Suppressor macrophage treated with lipopolysaccharide for 1 hour (primary cell): ENCODE measurements around the gene FABP6.
"Not testable (repeated sequence)": the region's sequence is repeated elsewhere in the genome, so short reads cannot be mapped to it uniquely, and the experiment has no call there.

ENCODE experiments used
- DNase-seq, 3 donors: peaks; one replicate each; pipeline ENCODE4 v3.0.0-alpha.2; 2020 to 2022

The FABP6 gene, protein sequence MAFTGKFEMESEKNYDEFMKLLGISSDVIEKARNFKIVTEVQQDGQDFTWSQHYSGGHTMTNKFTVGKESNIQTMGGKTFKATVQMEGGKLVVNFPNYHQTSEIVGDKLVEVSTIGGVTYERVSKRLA

GRCh38 chr5:160229190-160229742 is at the start of gene FABP6:
Gene FABP6, plus strand, starts transcription at chr5:160229506. Its CDS starts 52 bp downstream, at chr5:160229558.
- peak in 2 of 3 donors; percentile 16 to 22 for DNase-seq

- no peak for DNase-seq
Measured at GRCh38 chr5:160180931-160181330, 48.4 kb upstream of the FABP6 start.

- DNase-seq = no peak
Measured at GRCh38 chr5:160181965-160182622, 47.2 kb upstream of the FABP6 start.

DNA sequence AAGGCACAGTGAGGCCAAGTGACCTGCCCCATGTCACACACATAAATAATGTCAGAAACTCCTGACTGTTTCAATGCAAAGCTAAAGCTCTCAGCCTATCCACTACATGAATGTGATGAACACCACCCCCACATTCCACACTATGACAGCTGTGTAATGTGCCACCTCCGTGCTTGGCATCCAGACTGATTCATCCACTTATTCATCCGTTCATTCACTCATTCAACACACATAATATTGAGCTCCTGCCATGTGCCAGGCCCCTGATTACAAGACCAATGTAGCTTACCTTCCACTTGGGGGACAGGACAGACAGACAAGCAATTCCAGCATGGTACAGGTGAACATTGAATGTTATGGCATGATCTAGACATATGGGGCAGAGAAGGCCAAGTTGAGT is 46.2 kb upstream of the FABP6 start:
- no peak for DNase-seq

- peak; percentile 48 to 75 (median 71) for DNase-seq
Measured at GRCh38 chr5:160185626-160186360, 43.5 kb upstream of the FABP6 start.

DNA sequence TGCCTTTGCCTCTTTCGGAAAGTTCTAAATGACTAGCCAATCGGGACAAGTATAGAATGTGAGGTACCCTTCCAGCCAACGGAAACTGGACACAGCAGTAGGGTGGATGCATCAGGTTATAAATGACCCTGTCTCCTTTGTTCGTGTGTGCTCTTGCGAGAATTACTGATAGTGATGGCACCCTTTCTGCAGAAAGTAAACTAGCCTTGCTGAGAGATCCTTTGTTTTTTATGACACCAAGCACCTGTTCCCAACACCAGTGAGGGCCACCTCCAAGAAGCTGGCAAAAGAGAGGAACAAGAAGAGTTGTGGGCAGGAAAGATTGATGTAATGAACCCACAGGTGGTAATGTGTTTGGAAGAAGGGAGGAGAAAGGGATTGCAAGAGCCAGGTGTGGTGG is 42.8 kb upstream of the FABP6 start:
- no peak for DNase-seq

GRCh38 chr5:160187091-160187490 is 42.2 kb upstream of the FABP6 start:
- DNase-seq = no peak

GRCh38 chr5:160188141-160189015 is 40.9 kb upstream of the FABP6 start:
- DNase-seq = peak; percentile 17 to 40 (median 24)

- DNase-seq = no peak
Measured at GRCh38 chr5:160192424-160192823, 36.9 kb upstream of the FABP6 start.

GRCh38 chr5:160193076-160193475 is 36.2 kb upstream of the FABP6 start:
- DNase-seq = not testable (repeated sequence)

DNA sequence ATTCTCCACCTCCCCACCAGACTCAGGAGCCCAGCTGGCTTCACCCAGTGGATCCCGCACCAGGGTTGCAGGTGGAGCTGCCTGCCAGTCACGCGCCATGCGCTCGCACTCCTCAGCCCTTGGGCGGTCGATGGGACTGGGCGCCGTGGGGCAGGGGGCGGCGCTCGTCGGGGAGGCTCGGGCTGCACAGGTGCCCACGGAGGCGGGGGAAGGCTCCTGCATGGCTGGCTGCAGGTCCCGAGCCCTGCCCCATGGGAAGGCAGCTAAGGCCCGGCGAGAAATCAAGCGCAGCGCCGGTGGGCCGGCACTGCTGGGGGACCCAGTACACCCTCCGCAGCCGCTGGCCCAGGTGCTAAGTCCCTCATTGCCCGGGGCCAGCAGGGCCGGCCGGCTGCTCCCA is 35.5 kb upstream of the FABP6 start:
- DNase-seq = not testable (repeated sequence)

DNA sequence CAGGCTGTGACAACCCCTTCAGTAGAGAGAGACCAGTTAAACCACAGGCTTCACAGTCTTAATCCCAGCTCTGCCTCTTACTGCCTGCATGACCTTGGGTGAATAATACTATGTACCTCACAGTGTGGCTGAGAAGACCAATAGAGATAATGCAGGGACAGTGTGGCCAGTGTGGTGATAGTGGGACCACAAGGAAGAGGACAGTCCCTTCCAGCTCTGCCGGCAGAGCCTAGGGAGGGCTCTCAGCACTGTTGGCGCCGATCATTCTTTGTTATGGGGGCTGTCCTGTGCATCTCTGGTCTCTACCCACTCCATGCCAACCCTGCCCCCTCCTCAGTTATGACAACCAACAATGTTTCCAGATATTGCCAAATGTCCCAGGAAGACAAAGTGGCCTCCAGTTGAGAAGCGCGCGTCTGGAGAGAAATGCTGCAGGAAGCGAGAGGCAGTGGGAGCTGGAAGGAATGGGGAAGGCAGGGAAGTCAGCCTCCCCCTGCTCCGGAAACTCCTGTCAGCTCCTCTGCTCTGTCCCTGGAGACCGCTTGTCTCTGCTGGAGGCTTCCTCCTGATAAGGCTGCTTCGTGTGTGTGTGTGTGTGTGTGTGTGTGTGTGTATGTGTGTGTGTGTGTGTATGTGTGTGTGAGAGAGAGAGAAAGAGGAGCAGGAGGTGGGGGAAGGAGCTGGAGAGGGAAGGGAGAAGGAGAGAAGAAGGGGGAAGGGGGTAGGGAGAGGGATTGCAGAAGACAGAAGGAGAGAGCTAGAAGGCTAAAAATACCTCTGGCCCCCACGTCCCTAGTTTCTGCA is 31.8 kb upstream of the FABP6 start:
- DNase-seq = peak in 2 of 3 donors; percentile 14 to 22

DNA sequence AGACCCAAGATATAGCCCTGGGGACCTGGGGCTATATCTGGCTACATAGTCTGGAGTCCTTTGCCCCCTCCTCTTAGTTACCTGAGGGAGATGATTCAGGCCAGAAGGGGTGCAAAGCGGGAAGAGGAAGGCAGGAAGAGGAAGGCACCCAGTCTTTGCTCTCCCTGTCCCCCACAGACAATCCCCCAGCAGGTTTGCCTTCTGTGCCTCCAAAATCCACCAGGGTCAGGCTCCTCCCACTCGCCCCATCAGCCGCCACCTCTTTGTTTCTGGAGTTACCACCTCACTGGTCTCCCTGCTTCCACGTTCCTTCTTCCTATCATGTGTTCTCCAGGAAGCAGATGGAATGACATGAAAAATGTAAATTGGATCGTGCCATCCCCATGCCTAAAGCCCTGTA is 31.2 kb upstream of the FABP6 start:
- DNase-seq = no peak

GRCh38 chr5:160198841-160199409 is 30.4 kb upstream of the FABP6 start:
- no peak for DNase-seq

GRCh38 chr5:160199410-160199911 is 29.8 kb upstream of the FABP6 start:
- peak; percentile 70 to 92 (median 79) for DNase-seq

- DNase-seq = no peak
Measured at GRCh38 chr5:160207061-160207460, 22.2 kb upstream of the FABP6 start.

DNA sequence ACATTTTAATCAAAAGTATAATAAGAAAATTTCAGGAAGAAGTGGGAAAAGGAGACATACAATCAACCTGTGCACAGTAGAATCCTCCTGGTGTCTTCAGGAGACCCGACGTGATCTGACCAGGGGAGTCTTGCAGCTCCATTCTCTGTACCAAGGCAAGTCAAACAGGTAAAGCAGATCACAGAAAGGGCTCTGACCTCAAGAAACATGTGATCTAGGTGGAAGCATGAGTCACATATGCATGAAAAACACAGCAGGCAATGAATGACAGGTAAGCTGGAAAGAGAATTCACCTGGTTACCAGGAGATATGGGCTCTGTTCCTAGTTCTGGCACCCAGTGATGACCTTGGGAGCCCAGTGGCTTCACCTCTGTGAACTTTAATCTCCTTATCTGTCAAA is 19.4 kb upstream of the FABP6 start:
- no peak for DNase-seq

- no peak for DNase-seq
Measured at GRCh38 chr5:160210606-160211005, 18.7 kb upstream of the FABP6 start.

DNA sequence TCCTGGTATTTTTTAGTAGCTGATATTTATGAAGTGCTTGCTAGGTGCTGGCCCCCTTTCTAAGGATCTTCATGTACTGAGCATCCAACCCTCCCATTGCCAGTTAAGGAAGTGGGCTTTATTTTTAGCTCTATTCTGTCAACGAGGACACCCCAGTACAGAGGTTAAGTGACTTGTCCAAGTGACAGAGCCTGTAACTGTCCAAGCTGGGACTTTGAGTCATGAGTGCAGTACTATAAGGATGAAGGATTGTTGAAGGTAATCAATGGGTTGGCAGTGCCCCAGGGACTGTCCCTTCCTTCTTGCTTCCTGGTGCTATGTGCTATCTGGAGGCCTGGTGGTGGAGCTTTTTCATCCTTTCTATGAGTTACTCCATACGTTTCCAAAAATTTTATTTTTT is 18.0 kb upstream of the FABP6 start:
- no peak for DNase-seq

DNA sequence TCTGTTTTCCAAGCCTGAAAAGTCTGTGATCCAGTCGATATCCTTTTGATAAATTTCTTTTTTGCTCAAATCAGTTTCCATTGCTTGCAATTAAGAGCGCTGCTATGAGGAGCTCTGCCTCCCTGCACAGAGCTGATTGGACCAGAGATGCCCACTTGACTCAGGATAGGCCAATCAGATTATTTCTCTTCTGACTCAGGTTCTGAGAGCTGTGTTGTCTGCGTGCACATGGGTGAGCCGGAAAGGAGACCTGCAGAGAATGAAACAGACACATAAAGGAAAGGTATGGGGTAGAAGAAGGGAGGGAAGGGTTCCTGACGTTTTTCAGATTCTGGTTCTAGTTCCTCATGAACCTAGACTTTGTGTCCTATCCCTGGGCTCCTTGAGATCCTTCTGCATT is 15.8 kb upstream of the FABP6 start:
- no peak for DNase-seq

GRCh38 chr5:160219356-160219755 is 9.9 kb upstream of the FABP6 start:
- DNase-seq = no peak
